Skin of body (tissue), 2 donors: ENCODE results near the gene TTC4. TPM values are rescaled to one million over a fixed set of nuclear protein-coding genes. Genes with fewer than 3 reads are reported as not detected.
A peak's percentile ranks its signal among the peaks of the same experiment; 100 is the strongest.

Experiments used
- DNase-seq: peaks from one replicate; lab custom pipeline; 2025; lab: John Stamatoyannopoulos, UW
- total RNA-seq: library from RNA; depleted of rRNA; stranded (reverse); fragments of >200 nt; gene quantifications from one replicate; pipeline ENCODE4 v1.2.3, GENCODE V29; 2014

TTC4 gene
- 14.4 TPM for total RNA-seq

- peak; percentile 57 for DNase-seq
Measured at GRCh38 chr1:54715493-54716298, at the start of gene TTC4. Gene TTC4 (plus strand): TSS chr1:54715861. CDS start chr1:54715909, 48 bp downstream.

GRCh38 chr1:54666333-54666732 is 49.3 kb upstream of the TTC4 start:
- DNase-seq: no peak

- DNase-seq: no peak
Measured at GRCh38 chr1:54667797-54668196, 47.9 kb upstream of the TTC4 start.

- no peak for DNase-seq
Measured at GRCh38 chr1:54668567-54668966, 47.1 kb upstream of the TTC4 start.

GRCh38 chr1:54671985-54672608 is 43.6 kb upstream of the TTC4 start:
- no peak for DNase-seq

- no peak for DNase-seq
Measured at GRCh38 chr1:54678776-54679643, 36.7 kb upstream of the TTC4 start.

- no peak for DNase-seq
Measured at GRCh38 chr1:54679706-54680105, 36.0 kb upstream of the TTC4 start.

- no peak for DNase-seq
Measured at GRCh38 chr1:54680387-54680786, 35.3 kb upstream of the TTC4 start.

- peak; percentile 6 for DNase-seq
Measured at GRCh38 chr1:54681358-54681757, 34.3 kb upstream of the TTC4 start.

- DNase-seq: no peak
Measured at GRCh38 chr1:54683453-54683852, 32.2 kb upstream of the TTC4 start.

- no peak for DNase-seq
Measured at GRCh38 chr1:54685335-54685905, 30.2 kb upstream of the TTC4 start.

GRCh38 chr1:54686155-54686554 is 29.5 kb upstream of the TTC4 start:
- DNase-seq: no peak

GRCh38 chr1:54694771-54695170 is 20.9 kb upstream of the TTC4 start:
- DNase-seq: no peak

GRCh38 chr1:54695221-54695620 is 20.4 kb upstream of the TTC4 start:
- no peak for DNase-seq

GRCh38 chr1:54695764-54696163 is 19.9 kb upstream of the TTC4 start:
- DNase-seq: no peak

- DNase-seq: no peak
Measured at GRCh38 chr1:54696262-54696661, 19.4 kb upstream of the TTC4 start.

GRCh38 chr1:54697896-54698295 is 17.8 kb upstream of the TTC4 start:
- no peak for DNase-seq

GRCh38 chr1:54698346-54698745 is 17.3 kb upstream of the TTC4 start:
- no peak for DNase-seq

GRCh38 chr1:54699936-54700525 is 15.6 kb upstream of the TTC4 start:
- no peak for DNase-seq

- DNase-seq: no peak
Measured at GRCh38 chr1:54701066-54701465, 14.6 kb upstream of the TTC4 start.

GRCh38 chr1:54701996-54702395 is 13.7 kb upstream of the TTC4 start:
- no peak for DNase-seq
